ENCODE results near the gene HNRNPA0.

- TF ChIP-seq CTCF (IDR thresholded peaks at IDR 0.05) (no peak), POLR2A (IDR thresholded peaks at IDR 0.05) (no peak)
These were observed 23.8 kb downstream of the HNRNPA0 start for GRCh38 chr5:137730336-137730735.

Data from uterus (tissue), 2 donors.